Caki2 (cell line): Measurements from ENCODE around the gene NUDT14. TPM values are rescaled to one million over a fixed set of nuclear protein-coding genes. Genes with fewer than 3 reads are reported as not detected.

Source experiments
- DNase-seq: peaks from one replicate; pipeline ENCODE4 v3.0.0-alpha.2; 2015; ENCODE audit warnings: low read depth
- in situ Hi-C: cut with HindIII; loops from 2 replicates; pipeline ENCODE4 v1.10.0; 2016; ENCODE audit warnings: low sequenced_read_pairs, low pct_unique_long_range_greater_than_20kb, mixed read lengths
- total RNA-seq: library from RNA; depleted of rRNA; stranded (reverse); fragments of >200 nt; shearing (Covaris generic); gene quantifications from 2 replicates; pipeline ENCODE4 v1.2.3, GENCODE V29; 2014; ENCODE audit warnings: low replicate concordance; rRNA removed

The NUDT14 gene
- total RNA-seq, 1 experiment from 2014 or later: 25.8 TPM

DNA sequence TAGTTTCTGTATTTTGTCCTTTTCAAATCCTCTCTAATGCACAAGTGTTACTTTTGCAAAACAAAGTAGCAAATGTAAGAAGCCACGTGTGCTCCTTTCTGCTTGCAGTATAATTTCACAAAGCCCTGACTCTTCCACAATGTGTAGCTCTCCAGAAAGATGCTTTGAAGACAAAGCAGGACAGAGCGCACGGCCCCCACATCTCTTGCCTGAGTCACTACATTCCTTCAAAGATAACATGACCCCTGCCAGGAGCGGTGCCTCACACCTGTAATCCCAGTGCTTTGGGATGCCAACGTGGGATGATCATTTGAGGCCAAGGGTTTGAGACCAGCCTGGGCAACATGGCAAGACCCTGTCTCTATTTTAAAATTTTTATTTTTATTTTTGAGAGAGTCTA lies 53.1 kb downstream of the NUDT14 start:
- DNase-seq: no peak
- in situ Hi-C loops: no loop called here

DNA sequence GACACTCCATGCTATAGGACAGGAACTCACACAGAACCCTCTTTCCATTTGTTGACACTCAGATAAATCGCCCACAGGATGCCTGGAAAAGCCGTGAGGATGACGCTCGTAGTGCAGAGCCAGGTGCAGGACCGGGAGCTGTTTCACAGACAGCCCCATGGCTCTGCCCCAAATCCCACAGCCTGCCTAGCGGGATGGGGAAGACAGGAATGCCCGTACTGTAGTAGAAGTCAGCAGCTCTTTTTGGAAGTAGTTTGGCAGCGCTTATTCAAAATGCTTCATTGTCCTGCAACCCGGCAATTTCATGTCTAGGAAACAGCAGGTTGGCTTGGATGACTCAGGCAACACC lies 54.2 kb downstream of the NUDT14 start:
- in situ Hi-C loops: no loop called here
- no peak for DNase-seq

DNA sequence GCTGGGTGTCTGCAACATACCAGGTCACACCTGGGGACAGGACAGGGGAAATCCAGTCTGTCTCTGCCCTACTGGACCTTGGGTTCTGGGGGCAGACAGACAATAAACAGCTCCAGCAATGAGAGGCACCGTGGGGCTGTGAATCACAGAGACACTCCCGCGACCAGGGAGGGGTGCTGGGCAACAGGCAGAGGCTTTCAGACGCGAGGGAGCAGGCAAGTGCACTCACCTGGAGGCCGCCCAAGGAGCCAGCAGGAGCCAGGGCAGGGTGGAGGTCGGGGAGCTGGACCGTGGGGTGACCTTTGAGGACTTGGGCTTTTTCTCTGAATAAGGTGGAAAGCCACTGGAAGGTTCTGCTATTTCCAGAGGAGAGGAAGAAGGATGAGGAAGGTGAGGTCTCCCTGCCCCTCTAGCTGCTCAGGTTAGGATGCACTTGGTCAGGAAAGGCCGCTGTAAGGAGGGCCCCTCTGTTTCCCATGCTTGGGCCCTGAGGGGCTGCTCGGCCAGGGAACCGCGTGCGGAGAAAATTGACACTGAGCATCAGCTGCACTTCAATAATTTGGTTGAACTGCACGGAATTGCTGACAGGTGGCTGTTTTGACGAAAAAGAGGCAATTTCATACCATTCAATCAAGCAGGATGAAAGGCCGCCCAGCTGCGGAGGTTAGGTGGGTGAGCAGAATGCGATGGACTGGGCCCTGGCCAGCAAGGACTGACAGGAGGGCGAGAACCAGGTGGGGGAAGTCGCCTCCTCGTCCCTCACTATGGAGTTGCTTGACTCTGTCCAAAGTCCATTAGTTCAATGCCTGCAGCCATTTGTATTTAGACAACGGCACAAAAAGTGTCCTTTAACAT lies 54.8 kb downstream of the NUDT14 start:
- in situ Hi-C loops: no loop called here
- no peak for DNase-seq

DNA sequence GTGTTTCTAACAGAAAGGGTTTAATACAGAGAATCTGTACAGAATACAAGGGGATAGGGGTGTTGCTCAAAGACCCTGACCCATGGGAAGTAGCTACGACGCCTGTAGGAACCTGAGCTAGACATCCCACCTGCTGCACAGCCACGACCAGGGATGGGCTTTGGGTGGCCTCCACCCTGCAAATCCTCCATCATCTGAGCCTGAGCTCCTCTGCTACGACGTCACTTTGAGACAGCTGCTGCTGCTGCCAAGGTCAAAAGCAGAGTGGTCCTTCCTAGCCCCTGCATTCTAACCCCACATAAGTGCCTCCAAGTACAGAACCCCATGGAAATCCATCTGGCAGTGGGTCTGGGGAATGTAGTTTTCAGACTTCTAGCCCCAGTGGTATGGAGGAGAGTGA lies 56.3 kb downstream of the NUDT14 start:
- no peak for DNase-seq
- in situ Hi-C loops: no loop called here

DNA sequence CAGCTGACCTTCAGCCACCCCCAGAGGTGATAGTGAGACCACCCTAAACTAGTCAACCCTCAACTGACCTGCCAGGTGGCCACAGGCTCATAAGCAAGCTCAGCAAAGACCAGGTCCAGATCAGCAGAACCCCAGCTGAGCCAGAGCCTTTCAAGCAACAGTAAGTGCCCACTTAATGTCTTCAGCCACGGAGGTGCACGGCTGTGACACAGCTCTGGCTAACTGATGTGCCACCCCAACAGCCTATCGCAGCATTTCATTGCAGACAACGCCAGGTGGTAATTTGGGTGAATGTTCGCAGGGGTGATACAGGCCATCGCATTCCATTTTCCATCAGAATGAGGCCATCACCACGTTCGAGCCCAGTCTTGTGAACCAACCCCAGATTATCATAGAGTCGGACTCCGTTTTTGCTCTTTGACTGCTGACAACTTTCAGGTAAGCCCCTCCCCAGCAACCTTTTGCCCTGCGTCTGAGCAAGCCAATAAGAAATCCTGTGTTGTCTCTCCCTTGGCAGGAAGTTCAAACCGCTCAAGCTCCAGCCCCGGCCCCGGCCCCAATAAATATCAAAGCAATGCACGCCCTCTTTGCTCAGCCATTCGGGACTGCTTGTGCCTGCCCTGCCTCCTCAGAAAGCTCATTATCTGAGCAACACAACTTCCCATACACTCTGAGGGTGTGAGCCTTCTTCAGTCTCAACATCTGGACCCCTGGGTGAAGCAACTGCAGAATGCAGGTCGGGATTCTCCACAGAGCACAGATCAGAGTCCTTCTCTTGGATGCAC lies 56.9 kb downstream of the NUDT14 start:
- in situ Hi-C loops: no loop called here
- DNase-seq: no peak

DNA sequence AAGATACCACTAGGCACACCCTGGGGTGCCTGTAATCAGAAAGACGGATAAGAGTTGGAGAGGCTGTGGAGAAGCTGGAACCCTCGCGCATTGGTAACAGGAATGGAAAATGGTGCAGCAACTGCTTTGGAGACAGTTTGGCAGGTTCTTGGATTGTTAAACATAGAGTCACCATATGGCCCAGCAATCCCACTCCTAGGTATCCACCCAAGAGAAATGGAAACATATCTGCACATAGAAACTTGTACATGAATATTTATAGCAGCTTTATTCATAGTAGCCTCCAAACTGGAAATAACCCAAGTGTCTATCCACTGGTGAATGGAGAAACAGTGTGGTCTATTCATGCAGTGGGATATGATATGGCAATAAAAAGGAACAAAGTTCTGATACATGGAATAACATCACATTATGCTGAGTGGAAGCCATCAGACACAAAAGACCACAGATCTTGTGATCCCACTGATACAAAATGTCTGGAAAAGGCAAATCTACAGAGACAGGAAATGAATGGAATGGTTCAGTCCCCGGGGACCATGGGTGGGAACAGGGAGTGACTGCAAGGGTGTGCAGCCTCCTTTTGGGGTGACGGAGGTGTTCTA lies 57.9 kb downstream of the NUDT14 start:
- no peak for DNase-seq
- in situ Hi-C loops: no loop called here

Other genes starting within 250 kb of the NUDT14 start
- gene AHNAK2, start 202.9 kb downstream of the NUDT14 start, total RNA-seq: 37.7 and 40.7 TPM in 2 replicates
- 4.2 and 9.7 TPM in 2 replicates for gene CLBA1, start 195.5 kb downstream of the NUDT14 start, total RNA-seq
- gene CDCA4, start 160.2 kb downstream of the NUDT14 start, total RNA-seq: 30.3 and 36.6 TPM in 2 replicates
- gene GPR132, start 115.9 kb downstream of the NUDT14 start, total RNA-seq: 0.71 TPM in 1 of 2 replicates, not detected in the other
- gene JAG2, start 12.5 kb downstream of the NUDT14 start, total RNA-seq: 1.1 and 5.0 TPM in 2 replicates
- gene BTBD6, start 67.2 kb upstream of the NUDT14 start, total RNA-seq: 11.5 and 19.6 TPM in 2 replicates
- 21.8 and 24.2 TPM in 2 replicates for gene BRF1, start 119.7 kb upstream of the NUDT14 start, total RNA-seq
- 23.2 and 30.0 TPM in 2 replicates for gene PACS2, start 133.4 kb upstream of the NUDT14 start, total RNA-seq
- gene TEX22, start 217.2 kb upstream of the NUDT14 start, total RNA-seq: 0.24 and 0.90 TPM in 2 replicates
- gene MTA1, start 238.5 kb upstream of the NUDT14 start, total RNA-seq: 16.9 and 18.9 TPM in 2 replicates